HepG2 (cell line): ENCODE data around the gene AP5B1.

Source experiments
- ATRX ChIP-seq: sonication (generic); formaldehyde crosslinking; IDR thresholded peaks from 2 replicates; pipeline ENCODE4 v1.4.0; 2020; ENCODE audit warnings: missing genetic modification reagents, borderline replicate concordance
- CREB3 ChIP-seq: sonication (generic); formaldehyde crosslinking; IDR thresholded peaks from 2 replicates; pipeline ENCODE4 v1.5.0; 2020; ENCODE audit warnings: missing genetic modification reagents
- EZH2 ChIP-seq: conservative IDR thresholded peaks from 2 replicates; pipeline ENCODE4 v1.6.1; 2012; ENCODE audit warnings: mild to moderate bottlenecking, low read depth, low read length, moderate library complexity
- FOXP1 ChIP-seq, 2 experiments: fragments of 450-650 bp in 1 of 2; IDR thresholded peaks; 2 replicates each; pipeline ENCODE4 v1.6.1; 2017 to 2018; ENCODE audit warnings: antibody characterized with exemption in 1 of 2
- GABPA ChIP-seq, 2 experiments: IDR thresholded peaks; 2 replicates each; pipeline ENCODE4 v1.6.1; 2011 to 2016; ENCODE audit warnings: low read depth in 2 of 2, low read length in 1 of 2, missing biosample characterization in 1 of 2, missing genetic modification characterization in 1 of 2
- REST ChIP-seq, 2 experiments: IDR thresholded peaks; 2 replicates each; pipeline ENCODE4 v1.6.1; 2011 to 2012; ENCODE audit warnings: low read length in 2 of 2, borderline replicate concordance in 1 of 2, low read depth in 1 of 2, mild to moderate bottlenecking in 1 of 2, moderate library complexity in 1 of 2
- ZNF609 ChIP-seq: sonication (generic); formaldehyde crosslinking; IDR thresholded peaks from 2 replicates; pipeline ENCODE4 v1.4.0; 2020; ENCODE audit warnings: mild to moderate bottlenecking, missing genetic modification reagents, borderline replicate concordance
- ZNF713 ChIP-seq: sonication (generic); formaldehyde crosslinking; IDR thresholded peaks from 2 replicates; pipeline ENCODE4 v1.4.0; 2020; ENCODE audit warnings: mild to moderate bottlenecking, missing genetic modification reagents
- ZNF772 ChIP-seq: sonication (generic); formaldehyde crosslinking; IDR thresholded peaks from 2 replicates; pipeline ENCODE4 v1.5.0; 2020; ENCODE audit warnings: mild to moderate bottlenecking, missing genetic modification reagents
- ZSCAN21 ChIP-seq: sonication (generic); formaldehyde crosslinking; IDR thresholded peaks from 2 replicates; pipeline ENCODE4 v1.8.0; 2022; ENCODE audit warnings: mild to moderate bottlenecking, missing genetic modification reagents, moderate library complexity, borderline replicate concordance
- TF ChIP-seq, protein P1 (sequence below): sonication (generic); formaldehyde crosslinking; IDR thresholded peaks from 2 replicates; pipeline ENCODE4 v1.5.0; 2020; ENCODE audit warnings: missing genetic modification reagents
- TF ChIP-seq, protein P2 (sequence below): conservative IDR thresholded peaks from 2 replicates; pipeline ENCODE4 v1.6.1; 2018; ENCODE audit warnings: missing genetic modification reagents

GRCh38 chr11:65793625-65794400 is 13.0 kb upstream of the AP5B1 start:
- TF ChIP-seq, protein P1, sequence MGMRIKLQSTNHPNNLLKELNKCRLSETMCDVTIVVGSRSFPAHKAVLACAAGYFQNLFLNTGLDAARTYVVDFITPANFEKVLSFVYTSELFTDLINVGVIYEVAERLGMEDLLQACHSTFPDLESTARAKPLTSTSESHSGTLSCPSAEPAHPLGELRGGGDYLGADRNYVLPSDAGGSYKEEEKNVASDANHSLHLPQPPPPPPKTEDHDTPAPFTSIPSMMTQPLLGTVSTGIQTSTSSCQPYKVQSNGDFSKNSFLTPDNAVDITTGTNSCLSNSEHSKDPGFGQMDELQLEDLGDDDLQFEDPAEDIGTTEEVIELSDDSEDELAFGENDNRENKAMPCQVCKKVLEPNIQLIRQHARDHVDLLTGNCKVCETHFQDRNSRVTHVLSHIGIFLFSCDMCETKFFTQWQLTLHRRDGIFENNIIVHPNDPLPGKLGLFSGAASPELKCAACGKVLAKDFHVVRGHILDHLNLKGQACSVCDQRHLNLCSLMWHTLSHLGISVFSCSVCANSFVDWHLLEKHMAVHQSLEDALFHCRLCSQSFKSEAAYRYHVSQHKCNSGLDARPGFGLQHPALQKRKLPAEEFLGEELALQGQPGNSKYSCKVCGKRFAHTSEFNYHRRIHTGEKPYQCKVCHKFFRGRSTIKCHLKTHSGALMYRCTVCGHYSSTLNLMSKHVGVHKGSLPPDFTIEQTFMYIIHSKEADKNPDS (CRISPR knock-in tag), result no peak
- TF ChIP-seq ZNF609 (CRISPR knock-in tag), result no peak
- TF ChIP-seq ZNF713, result no peak
- no peak for TF ChIP-seq REST (IDR thresholded peaks at IDR 0.05; ENCODE audit: borderline replicate concordance in 1 of 2, low read depth in 1 of 2, low read length in 2 of 2)
- TF ChIP-seq FOXP1 (IDR thresholded peaks at IDR 0.05), result no peak
- no peak for TF ChIP-seq FOXP1 (CRISPR knock-in tag; IDR thresholded peaks at IDR 0.05)
- TF ChIP-seq ATRX (CRISPR knock-in tag), result no peak
- TF ChIP-seq ZNF772, result no peak
- no peak for TF ChIP-seq GABPA (IDR thresholded peaks at IDR 0.05; ENCODE audit: low read depth, low read length)
- no peak for TF ChIP-seq GABPA (CRISPR knock-in tag; IDR thresholded peaks at IDR 0.05; ENCODE audit: low read depth)
- TF ChIP-seq, protein P2, sequence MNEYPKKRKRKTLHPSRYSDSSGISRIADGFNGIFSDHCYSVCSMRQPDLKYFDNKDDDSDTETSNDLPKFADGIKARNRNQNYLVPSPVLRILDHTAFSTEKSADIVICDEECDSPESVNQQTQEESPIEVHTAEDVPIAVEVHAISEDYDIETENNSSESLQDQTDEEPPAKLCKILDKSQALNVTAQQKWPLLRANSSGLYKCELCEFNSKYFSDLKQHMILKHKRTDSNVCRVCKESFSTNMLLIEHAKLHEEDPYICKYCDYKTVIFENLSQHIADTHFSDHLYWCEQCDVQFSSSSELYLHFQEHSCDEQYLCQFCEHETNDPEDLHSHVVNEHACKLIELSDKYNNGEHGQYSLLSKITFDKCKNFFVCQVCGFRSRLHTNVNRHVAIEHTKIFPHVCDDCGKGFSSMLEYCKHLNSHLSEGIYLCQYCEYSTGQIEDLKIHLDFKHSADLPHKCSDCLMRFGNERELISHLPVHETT (CRISPR knock-in tag), result no peak
- TF ChIP-seq ZSCAN21 (CRISPR knock-in tag), result no peak
- no peak for TF ChIP-seq EZH2
- TF ChIP-seq CREB3 (CRISPR knock-in tag), result no peak
